Measurements from ENCODE around the gene ZNF423.

ZNF423 gene

DNA sequence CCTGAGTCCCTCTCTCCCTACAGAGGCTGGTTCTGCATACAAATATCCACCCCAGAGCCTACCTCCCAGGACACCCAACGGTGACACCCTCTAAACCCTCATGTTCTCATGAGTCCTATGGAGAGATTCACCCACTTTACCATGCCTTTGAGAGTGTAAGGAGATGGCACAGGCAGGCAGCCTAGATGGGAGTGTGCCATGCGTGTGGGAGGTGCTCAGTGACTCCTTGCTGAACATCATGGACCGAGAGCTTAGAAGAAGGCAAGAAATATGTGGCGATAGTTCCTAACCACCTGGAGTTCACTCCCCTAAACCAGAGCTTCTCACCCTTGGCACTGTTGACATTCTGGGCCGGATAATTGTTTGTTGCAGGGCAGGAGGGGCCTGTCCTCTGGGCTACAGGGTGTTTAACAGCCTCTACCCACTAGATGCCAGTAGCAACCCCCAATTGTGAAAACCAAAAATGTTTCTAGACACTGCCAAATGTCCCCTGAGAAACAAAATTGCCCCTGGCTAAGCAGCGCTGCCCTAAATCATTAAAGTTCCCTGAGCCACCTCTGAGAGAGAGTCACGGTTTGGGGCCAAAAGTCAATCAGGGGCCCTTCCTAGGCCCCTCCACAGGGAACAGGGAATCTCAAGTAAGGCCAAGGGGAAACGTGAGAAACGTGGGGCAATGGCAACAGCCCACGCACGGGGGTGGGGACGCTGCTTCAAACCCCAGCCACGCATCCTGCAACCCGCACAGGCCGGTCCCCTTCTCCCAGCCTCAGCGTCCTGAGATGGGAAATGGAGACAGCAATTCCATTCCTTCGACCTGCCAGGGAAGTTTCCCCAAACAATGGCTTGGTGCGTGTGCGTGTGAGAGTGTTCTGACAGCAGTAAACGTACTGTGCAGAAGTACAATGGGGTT lies 415.5 kb downstream of the ZNF423 start:
- no peak for DNase-seq

GRCh38 chr16:49439676-49440075 lies 416.2 kb downstream of the ZNF423 start:
- DNase-seq, result no peak

GRCh38 chr16:49439050-49439449 lies 416.9 kb downstream of the ZNF423 start:
- no peak for DNase-seq
